GM21825 (cell line): ENCODE results near the gene NID2.

Experiments
- ATAC-seq: cut with Tn5 transposase; IDR thresholded peaks from one replicate; pipeline ENCODE4 v1.9.1; 2021; ENCODE audit warnings: mild to moderate bottlenecking, moderate library complexity; ENCODE audit not compliant: unreplicated experiment

Gene NID2

GRCh38 chr14:52068615-52069306, at the start of gene NID2:
Gene NID2 (minus strand): TSS chr14:52069059. CDS start chr14:52068994, 65 bp downstream.
- ATAC-seq = no peak

GRCh38 chr14:52117111-52117832, 48.4 kb upstream of the NID2 start:
- no peak for ATAC-seq

- no peak for ATAC-seq
Measured at GRCh38 chr14:52115286-52115685, 46.4 kb upstream of the NID2 start.

GRCh38 chr14:52112336-52113018, 43.6 kb upstream of the NID2 start:
- ATAC-seq = no peak

- no peak for ATAC-seq
Measured at GRCh38 chr14:52111583-52111982, 42.7 kb upstream of the NID2 start.

GRCh38 chr14:52110441-52111086, 41.7 kb upstream of the NID2 start:
- ATAC-seq = no peak

GRCh38 chr14:52108823-52109222, 40.0 kb upstream of the NID2 start:
- ATAC-seq = no peak

- no peak for ATAC-seq
Measured at GRCh38 chr14:52106840-52107239, 38.0 kb upstream of the NID2 start.

GRCh38 chr14:52103416-52103815, 34.6 kb upstream of the NID2 start:
- ATAC-seq = no peak

GRCh38 chr14:52095794-52096193, 26.9 kb upstream of the NID2 start:
- ATAC-seq = no peak

- ATAC-seq = no peak
Measured at GRCh38 chr14:52095336-52095735, 26.5 kb upstream of the NID2 start.

GRCh38 chr14:52094546-52095271, 25.9 kb upstream of the NID2 start:
- ATAC-seq = no peak

- ATAC-seq = no peak
Measured at GRCh38 chr14:52091928-52092327, 23.1 kb upstream of the NID2 start.

- no peak for ATAC-seq
Measured at GRCh38 chr14:52090936-52091335, 22.1 kb upstream of the NID2 start.

GRCh38 chr14:52089218-52089617, 20.4 kb upstream of the NID2 start:
- no peak for ATAC-seq

GRCh38 chr14:52086711-52087110, 17.9 kb upstream of the NID2 start:
- ATAC-seq = no peak

GRCh38 chr14:52082903-52083302, 14.0 kb upstream of the NID2 start:
- ATAC-seq = no peak

GRCh38 chr14:52081964-52082363, 13.1 kb upstream of the NID2 start:
- no peak for ATAC-seq

- ATAC-seq = no peak
Measured at GRCh38 chr14:52080808-52081755, 12.2 kb upstream of the NID2 start.
